Measurements from ENCODE around the gene AKAP8L. TPM values are rescaled to one million over a fixed set of nuclear protein-coding genes. Genes with fewer than 3 reads are reported as not detected.

Gene AKAP8L
- total and polyA plus RNA-seq, 10 of the 15 experiments (the other 5 are each of a cell fraction or from before 2014, with no cell fraction given), result 0.66 to 64.3 (median 40.0) TPM

- Histone ChIP-seq H3K9ac (ENCODE audit: control insufficient read depth, insufficient read depth, low read length) (peak overlapping the region; percentile 11; the same call in 1 of the 2 replicates), H4K20me1 (ENCODE audit: control insufficient read depth, insufficient read depth) (no peaks in the 10 kb centered on the region), H3K9me3 (replicated peaks; ENCODE audit: control insufficient read depth, insufficient read depth, low read length) (no peaks in the 10 kb centered on the region), H3K4me2 (ENCODE audit: control insufficient read depth, insufficient read depth) (no peak overlapping the region; the same call in none of the 2 replicates), H3K27me3 (replicated peaks in 1 of 2; ENCODE audit: control insufficient read depth in 2 of 2, insufficient read depth in 2 of 2, low read length in 1 of 2) (no peaks in the 10 kb centered on the region), H3K4me3 (0 out of 2 replicates have a peak overlapping the region, but pooled peaks have one; percentile 83), H3K27ac (ENCODE audit: control insufficient read depth, insufficient read depth) (no peak overlapping the region; the same call in 1 of the 2 replicates), H3K36me3 (ENCODE audit: control insufficient read depth in 2 of 2, insufficient read depth in 2 of 2, low read length in 1 of 2) (peaks cover 0 to 5% of the 10 kb centered on the region in 2 experiments; a peak in 3 of 4 replicates), H2AFZ (ENCODE audit: control insufficient read depth, low read depth, low read length) (no peak overlapping the region), H3K79me2 (ENCODE audit: control insufficient read depth, insufficient read depth, low read length) (peaks cover 33% of the 10 kb centered on the region), H3K4me1 (ENCODE audit: control insufficient read depth, insufficient read depth, low read length) (peaks cover 21% of the 10 kb centered on the region)
- ChIA-PET SMC1A (ENCODE audit: uncharacterized antibody, unreplicated experiment) (no interaction called here), CTCF (no interaction called here), POLR2A (no interaction called here), RAD21 (ENCODE audit: unreplicated experiment) (no interaction called here)
- DNase-seq (ENCODE audit: low read depth, low spot score) (no peak), ATAC-seq (no peak), FAIRE-seq (no peak)
- BruUV-seq (replicated peaks), result no TSS peak
- in situ Hi-C loops (cut with MboI), result no loop called here
- intact Hi-C loops (cut with micrococcal nuclease; ENCODE audit: unreplicated experiment), result no loop called here
- WGBS (ENCODE audit: insufficient coverage, insufficient replicate concordance, low lambda C conversion rate, missing lambda C conversion rate), result 48% methylated on average over 2 of the region's 2 CpGs
- TF ChIP-seq ZBED1 (IDR thresholded peaks at IDR 0.05; ENCODE audit: borderline replicate concordance) (no peak), CEBPB (IDR thresholded peaks at IDR 0.05; ENCODE audit: borderline replicate concordance in 1 of 2, low read depth in 2 of 2, low read length in 2 of 2) (no peak), RCOR1 (conservative IDR thresholded peaks at IDR 0.05; ENCODE audit: low read depth, low read length) (no peak), CUX1 (IDR thresholded peaks at IDR 0.05; ENCODE audit: insufficient replicate concordance, low read depth, low read length) (no peak), SMARCA5 (IDR thresholded peaks at IDR 0.05) (no peak), BCL3 (IDR thresholded peaks at IDR 0.05; ENCODE audit: borderline replicate concordance, insufficient read depth, low read depth, low read length, poor library complexity, severe bottlenecking) (no peak), FOXK2 (IDR thresholded peaks at IDR 0.05) (no peak), SUPT20H (IDR thresholded peaks at IDR 0.05; ENCODE audit: borderline replicate concordance, control insufficient read depth, low read depth, low read length) (no peak), CHD1 (IDR thresholded peaks at IDR 0.05; ENCODE audit: low read depth, low read length) (no peak)
These were observed 37.4 kb downstream of the AKAP8L start for GRCh38 chr19:15381429-15381828.
